Measurements from ENCODE around the gene TMED1. TPM values are rescaled to one million over a fixed set of nuclear protein-coding genes. Genes with fewer than 3 reads are reported as not detected.

Gene TMED1
- total and polyA plus RNA-seq, 2 of the 8 experiments (the other 6 are each of a cell fraction or from before 2014, with no cell fraction given), result 26.9 to 31.9 TPM

- Histone ChIP-seq H2AFZ (ENCODE audit: low read length) (no peak overlapping the region), H2BK5ac (ENCODE audit: low read depth, low read length) (no peak overlapping the region), H3K27ac (ENCODE audit: low read depth, low read length) (no peak overlapping the region), H4K8ac (ENCODE audit: extremely low read depth, insufficient read depth, low read length) (0 out of 2 replicates have a peak overlapping the region, but pooled peaks have one; percentile 21), H3K4me3 (ENCODE audit: extremely low read depth in 1 of 4, insufficient read depth in 2 of 4, low read depth in 3 of 4, low read length in 4 of 4) (no peak overlapping the region), H3K9me3 (ENCODE audit: insufficient read depth in 2 of 2, low read depth in 1 of 2, low read length in 1 of 2) (no peaks in the 10 kb centered on the region), H2BK120ac (replicated peaks; ENCODE audit: low read depth, low read length) (no peak overlapping the region), H3K14ac (ENCODE audit: insufficient read length) (no peak overlapping the region), H3K36me3 (ENCODE audit: control insufficient read depth in 2 of 4, insufficient read depth in 4 of 4, low read length in 3 of 4) (peaks cover 2 to 34% (median 14%) of the 10 kb centered on the region in 4 experiments; a peak in 7 of 8 replicates), H3K56ac (replicated peaks; ENCODE audit: insufficient read length, low read depth, low read length) (no peak overlapping the region), H4K91ac (replicated peaks; ENCODE audit: insufficient read length, low read length) (no peak overlapping the region), H2AK5ac (ENCODE audit: low read depth, low read length) (no peak overlapping the region), H3K18ac (ENCODE audit: extremely low read depth, low read length) (no peak overlapping the region), H3K4me2 (ENCODE audit: insufficient read depth in 1 of 2, low read depth in 2 of 2, low read length in 2 of 2) (no peak overlapping the region), H2BK15ac (ENCODE audit: low read length) (no peak overlapping the region), H3K4ac (replicated peaks; ENCODE audit: insufficient read length, low read depth, low read length) (no peak overlapping the region), H3K9ac (replicated peaks in 1 of 4; ENCODE audit: extremely low read depth in 1 of 4, low read depth in 3 of 4, low read length in 3 of 4) (no peak overlapping the region; a peak in 1 of 7 replicates), H4K5ac (ENCODE audit: insufficient read length, low read depth, low read length) (no peak overlapping the region), H3K79me1 (ENCODE audit: low read depth, low read length) (peaks cover 4% of the 10 kb centered on the region; the same call in 1 of the 2 replicates), H3K23ac (ENCODE audit: insufficient read length) (no peak overlapping the region), H2BK12ac (ENCODE audit: low read depth, low read length) (no peak overlapping the region), H3K4me1 (replicated peaks in 1 of 4; ENCODE audit: control insufficient read depth in 3 of 4, insufficient read depth in 4 of 4, low read length in 3 of 4) (peaks cover 0 to 7% (median 4%) of the 10 kb centered on the region in 4 experiments; a peak in 6 of 7 replicates), H3K23me2 (ENCODE audit: low read depth, low read length) (peaks cover 4% of the 10 kb centered on the region; the same call in 1 of the 2 replicates), H4K20me1 (replicated peaks in 1 of 2; ENCODE audit: control insufficient read depth in 1 of 2, insufficient read depth in 2 of 2, low read length in 2 of 2) (peaks cover 0 to 10% of the 10 kb centered on the region in 2 experiments), H2BK20ac (ENCODE audit: low read length) (no peak overlapping the region), H3K27me3 (replicated peaks in 1 of 4; ENCODE audit: control insufficient read depth in 3 of 4, extremely low read depth in 1 of 4, insufficient read depth in 3 of 4, low read length in 3 of 4) (no peaks in the 10 kb centered on the region), H3K79me2 (ENCODE audit: control insufficient read depth in 1 of 2, insufficient read depth in 2 of 2, low read length in 2 of 2) (no peaks in the 10 kb centered on the region)
- TF ChIP-seq SP4 (IDR thresholded peaks at IDR 0.05; ENCODE audit: low read length), result no peak
- no peak for TF ChIP-seq CTBP2 (IDR thresholded peaks at IDR 0.05; ENCODE audit: borderline replicate concordance, insufficient read depth, insufficient read length, low read length)
- TF ChIP-seq JUND (IDR thresholded peaks at IDR 0.05; ENCODE audit: low read length), result no peak
- TF ChIP-seq POU5F1 (IDR thresholded peaks at IDR 0.05; ENCODE audit: low read depth, low read length), result no peak
- no peak for TF ChIP-seq ATF2 (IDR thresholded peaks at IDR 0.05; ENCODE audit: low read length)
- no peak for TF ChIP-seq RBBP5 (IDR thresholded peaks at IDR 0.05; ENCODE audit: borderline replicate concordance, low read depth, low read length)
- TF ChIP-seq RXRA (IDR thresholded peaks at IDR 0.05; ENCODE audit: insufficient read depth, low read depth, low read length), result no peak
- no peak for TF ChIP-seq ZNF274 (IDR thresholded peaks at IDR 0.05; ENCODE audit: borderline replicate concordance, extremely low read depth, low read length)
- no peak for TF ChIP-seq RAD21 (IDR thresholded peaks at IDR 0.05 in 1 of 2, conservative IDR thresholded peaks at IDR 0.05 in 1 of 2; ENCODE audit: low read depth in 2 of 2, low read length in 2 of 2)
- no peak for TF ChIP-seq BRCA1 (IDR thresholded peaks at IDR 0.05; ENCODE audit: low read depth, low read length)
- WGBS, 2 experiments (ENCODE audit: extremely low coverage in 1 of 2, insufficient coverage in 1 of 2, insufficient read length in 1 of 2, insufficient replicate concordance in 2 of 2, low coverage in 1 of 2, low lambda C conversion rate in 2 of 2, missing lambda C conversion rate in 1 of 2), result 93% methylated on average over 5 of the region's 7 CpGs; no CpG with 5 or more reads in 1 of the 2 experiments
- no peak for FAIRE-seq
- POLR2A ChIA-PET (ENCODE audit: partially characterized antibody), result interaction anchor here (1.0 kb wide), 1 partner anchor 1836 kb away, joined by 3 read pairs; the partner anchor contains the start of genes MAN2B1 and WDR83
- no peak for DNase-seq (ENCODE audit: low read depth in 1 of 2, low spot score in 2 of 2)
- CTCF ChIA-PET (ENCODE audit: partially characterized antibody), result interaction anchor here (1.1 to 4.8 kb wide), 7 partner anchors 9 to 114 kb away, joined by 3 to 22 read pairs (median 7); partner anchors contain the start of gene DNM2
These were observed 5.6 kb downstream of the TMED1 start for GRCh38 chr19:10830370-10830769.
